Activated T-helper 1 cell treated with anti-CD3 and anti-CD28 coated beads, Interleukin-12 subunit alpha, Interleukin-12 subunit beta, Interleukin-2, Interleukin-4 antibody, amounts not matched to agents 30 ng/mL and 10 ng/mL and 1 ng/mL, durations not matched to agents 14 hours and 24 hours and 36 hours (primary cell): ENCODE measurements around the gene MAMLD1. TPM values are rescaled to one million over a fixed set of nuclear protein-coding genes. Genes with fewer than 3 reads are reported as not detected.

ENCODE experiments used
- DNase-seq: peaks from one replicate; pipeline ENCODE4 v3.0.0; 2021; ENCODE audit warnings: low spot score
- H3K27ac Mint-ChIP-seq: one replicate; pipeline ENCODE4 v1.8.0; 2021; ENCODE audit warnings: mild to moderate bottlenecking, mixed read lengths
- H3K27me3 Mint-ChIP-seq: one replicate; pipeline ENCODE4 v1.8.0; 2022; ENCODE audit warnings: mild to moderate bottlenecking, moderate library complexity, mixed read lengths; ENCODE audit not compliant: insufficient read depth
- H3K36me3 Mint-ChIP-seq: one replicate; pipeline ENCODE4 v1.8.0; 2021; ENCODE audit warnings: low read depth, mixed read lengths
- H3K4me1 Mint-ChIP-seq: one replicate; pipeline ENCODE4 v1.8.0; 2021; ENCODE audit warnings: low read depth, mixed read lengths
- H3K4me3 Mint-ChIP-seq: one replicate; pipeline ENCODE4 v1.8.0; 2021; ENCODE audit warnings: mild to moderate bottlenecking, moderate library complexity, mixed read lengths
- H3K9me3 Mint-ChIP-seq: one replicate; pipeline ENCODE4 v1.8.0; 2021; ENCODE audit warnings: mixed read lengths
- intact Hi-C: fragments of 100-400 bp; cut with micrococcal nuclease; formaldehyde crosslinking; loops from one replicate; pipeline ENCODE4 v1.15.1; 2024
- total RNA-seq: library from RNA; stranded (reverse); gene quantifications from 2 replicates; pipeline ENCODE4 v1.2.3, GENCODE V29; 2022

MAMLD1 gene
- total RNA-seq, 1 donor from 2014 or later, result 19.2 TPM

GRCh38 chrX:150478496-150479492, 115.7 kb downstream of the MAMLD1 start:
- Mint-ChIP-seq H3K4me3 (peak overlapping the region; percentile 66), H3K27me3 (no peaks in the 10 kb centered on the region), H3K4me1 (peaks cover 75% of the 10 kb centered on the region), H3K27ac (peak overlapping the region; percentile 95), H3K36me3 (peaks cover 21% of the 10 kb centered on the region), H3K9me3 (no peaks in the 10 kb centered on the region)
- intact Hi-C loops, result loop anchor here (1.0 to 5.0 kb wide), 5 partner anchors 22 to 239 kb away; no protein-coding TSS in a partner anchor
- DNase-seq, result peak; percentile 21

- intact Hi-C loops, result loop anchor here (1.0 to 10.0 kb wide), 7 partner anchors 42 to 978 kb away; partner anchors contain the start of gene IDS
- Mint-ChIP-seq H3K27ac (peak overlapping the region; percentile 96), H3K4me3 (peak overlapping the region; percentile 68), H3K27me3 (no peaks in the 10 kb centered on the region), H3K9me3 (no peaks in the 10 kb centered on the region), H3K4me1 (peaks cover 73% of the 10 kb centered on the region), H3K36me3 (peaks cover 24% of the 10 kb centered on the region)
- peak; percentile 44 for DNase-seq
These were observed 119.6 kb downstream of the MAMLD1 start for GRCh38 chrX:150482537-150483206.

- peaks cover 65% of the 10 kb centered on the region for H3K4me1 Mint-ChIP-seq
These were observed 120.4 kb downstream of the MAMLD1 start for GRCh38 chrX:150483356-150483985.

GRCh38 chrX:150486011-150486410, 122.9 kb downstream of the MAMLD1 start:
- Mint-ChIP-seq H3K27me3 (no peaks in the 10 kb centered on the region), H3K9me3 (no peaks in the 10 kb centered on the region), H3K36me3 (peaks cover 33% of the 10 kb centered on the region), H3K4me1 (peaks cover 55% of the 10 kb centered on the region), H3K4me3 (no peak overlapping the region), H3K27ac (no peak overlapping the region)
- peak; percentile 36 for DNase-seq
- intact Hi-C loops, result loop anchor here (1.0 to 10.0 kb wide), 3 partner anchors 523 to 981 kb away; partner anchors contain the start of gene IDS

More at GRCh38 chrX:150483356-150483985, 120.4 kb downstream of the MAMLD1 start:
- Mint-ChIP-seq H3K36me3 (peaks cover 28% of the 10 kb centered on the region), H3K9me3 (no peaks in the 10 kb centered on the region), H3K27ac (peak overlapping the region; percentile 96), H3K27me3 (no peaks in the 10 kb centered on the region), H3K4me3 (peak overlapping the region; percentile 68)
- intact Hi-C loops, result loop anchor here (2.0 to 10.0 kb wide), 5 partner anchors 43 to 979 kb away; partner anchors contain the start of gene IDS
- no peak for DNase-seq

- Mint-ChIP-seq H3K4me3 (no peak overlapping the region), H3K27me3 (no peaks in the 10 kb centered on the region), H3K4me1 (peaks cover 40% of the 10 kb centered on the region), H3K36me3 (peaks cover 30% of the 10 kb centered on the region), H3K27ac (no peak overlapping the region), H3K9me3 (no peaks in the 10 kb centered on the region)
- no peak for DNase-seq
- intact Hi-C loops, result loop anchor here (10.0 kb wide), 2 partner anchors 543 to 983 kb away; partner anchors contain the start of gene IDS
These were observed 124.4 kb downstream of the MAMLD1 start for GRCh38 chrX:150487369-150488094.

GRCh38 chrX:150489359-150490015, 126.4 kb downstream of the MAMLD1 start:
- no peak for DNase-seq
- H3K4me3 Mint-ChIP-seq, result no peak overlapping the region
- no peaks in the 10 kb centered on the region for H3K9me3 Mint-ChIP-seq
- intact Hi-C loops, result loop anchor here (10.0 kb wide), 2 partner anchors 545 to 985 kb away; partner anchors contain the start of gene IDS
- H3K27me3 Mint-ChIP-seq, result no peaks in the 10 kb centered on the region
- H3K27ac Mint-ChIP-seq, result no peak overlapping the region
- H3K4me1 Mint-ChIP-seq, result peaks cover 22% of the 10 kb centered on the region
- H3K36me3 Mint-ChIP-seq, result peaks cover 22% of the 10 kb centered on the region

GRCh38 chrX:150495496-150495895, 132.4 kb downstream of the MAMLD1 start:
- DNase-seq, result no peak
- Mint-ChIP-seq H3K27ac (no peak overlapping the region), H3K36me3 (peaks cover 2% of the 10 kb centered on the region), H3K4me1 (no peaks in the 10 kb centered on the region), H3K27me3 (no peaks in the 10 kb centered on the region), H3K4me3 (no peak overlapping the region), H3K9me3 (no peaks in the 10 kb centered on the region)
- intact Hi-C loops, result no loop called here

GRCh38 chrX:150499240-150499639, 136.1 kb downstream of the MAMLD1 start:
- intact Hi-C loops, result no loop called here
- H3K4me3 Mint-ChIP-seq, result no peak overlapping the region
- no peaks in the 10 kb centered on the region for H3K9me3 Mint-ChIP-seq
- no peak overlapping the region for H3K27ac Mint-ChIP-seq
- DNase-seq, result no peak
- H3K27me3 Mint-ChIP-seq, result no peaks in the 10 kb centered on the region
- no peaks in the 10 kb centered on the region for H3K4me1 Mint-ChIP-seq
- H3K36me3 Mint-ChIP-seq, result no peaks in the 10 kb centered on the region

GRCh38 chrX:150502091-150502490, 139.0 kb downstream of the MAMLD1 start:
- H3K27me3 Mint-ChIP-seq, result no peaks in the 10 kb centered on the region
- H3K4me1 Mint-ChIP-seq, result peaks cover 9% of the 10 kb centered on the region
- intact Hi-C loops, result no loop called here
- no peak overlapping the region for H3K4me3 Mint-ChIP-seq
- H3K36me3 Mint-ChIP-seq, result no peaks in the 10 kb centered on the region
- no peak for DNase-seq
- H3K27ac Mint-ChIP-seq, result no peak overlapping the region
- no peaks in the 10 kb centered on the region for H3K9me3 Mint-ChIP-seq

GRCh38 chrX:150502979-150503897, 140.1 kb downstream of the MAMLD1 start:
- H3K36me3 Mint-ChIP-seq, result no peaks in the 10 kb centered on the region
- DNase-seq, result no peak
- intact Hi-C loops, result no loop called here
- H3K4me1 Mint-ChIP-seq, result peaks cover 11% of the 10 kb centered on the region
- H3K27ac Mint-ChIP-seq, result no peak overlapping the region
- H3K27me3 Mint-ChIP-seq, result no peaks in the 10 kb centered on the region
- H3K9me3 Mint-ChIP-seq, result no peaks in the 10 kb centered on the region
- H3K4me3 Mint-ChIP-seq, result no peak overlapping the region

- H3K9me3 Mint-ChIP-seq, result no peaks in the 10 kb centered on the region
- H3K4me3 Mint-ChIP-seq, result no peak overlapping the region
- peaks cover 11% of the 10 kb centered on the region for H3K4me1 Mint-ChIP-seq
- no peak for DNase-seq
- no peaks in the 10 kb centered on the region for H3K36me3 Mint-ChIP-seq
- intact Hi-C loops, result no loop called here
- H3K27ac Mint-ChIP-seq, result no peak overlapping the region
- H3K27me3 Mint-ChIP-seq, result no peaks in the 10 kb centered on the region
These were observed 140.7 kb downstream of the MAMLD1 start for GRCh38 chrX:150503898-150504219.
